Subcutaneous abdominal adipose tissue (tissue), 5 donors: Measurements from ENCODE around the gene AFAP1.

Experiments
- H3K27ac ChIP-seq: one replicate; pipeline ENCODE4 v1.7.0; 2013; ENCODE audit warnings: low read depth, mild to moderate bottlenecking, inconsistent platforms, low read length, moderate library complexity
- H3K27me3 ChIP-seq, 5 donors: one replicate each; pipeline ENCODE4 v1.7.0; 2013; ENCODE audit warnings: low read length in 5 of 5, inconsistent platforms in 1 of 5; ENCODE audit not compliant: control insufficient read depth in 5 of 5, insufficient read depth in 4 of 5
- H3K36me3 ChIP-seq, 5 donors: one replicate each; pipeline ENCODE4 v1.7.0; 2013; ENCODE audit warnings: low read length in 5 of 5; ENCODE audit not compliant: control insufficient read depth in 5 of 5, insufficient read depth in 5 of 5
- H3K4me1 ChIP-seq, 5 donors: one replicate each; pipeline ENCODE4 v1.7.0; 2013; ENCODE audit warnings: low read length in 5 of 5, mild to moderate bottlenecking in 3 of 5, moderate library complexity in 1 of 5; ENCODE audit not compliant: control insufficient read depth in 5 of 5, insufficient read depth in 5 of 5
- H3K4me3 ChIP-seq, 5 donors: one replicate each; pipeline ENCODE4 v1.7.0; 2013; ENCODE audit warnings: low read length in 5 of 5, low read depth in 1 of 5
- H3K9ac ChIP-seq, 5 donors: one replicate each; pipeline ENCODE4 v1.7.0; 2013; ENCODE audit warnings: low read length in 5 of 5, mild to moderate bottlenecking in 4 of 5, moderate library complexity in 3 of 5
- H3K9me3 ChIP-seq, 5 donors: one replicate each; pipeline ENCODE4 v1.7.0; 2013; ENCODE audit warnings: low read length in 5 of 5; ENCODE audit not compliant: control insufficient read depth in 5 of 5
- donor health status: healthy.
- donor health status: healthy.
- donor health status: healthy.
- donor health status: healthy.
- donor health status: healthy.

The AFAP1 gene

DNA sequence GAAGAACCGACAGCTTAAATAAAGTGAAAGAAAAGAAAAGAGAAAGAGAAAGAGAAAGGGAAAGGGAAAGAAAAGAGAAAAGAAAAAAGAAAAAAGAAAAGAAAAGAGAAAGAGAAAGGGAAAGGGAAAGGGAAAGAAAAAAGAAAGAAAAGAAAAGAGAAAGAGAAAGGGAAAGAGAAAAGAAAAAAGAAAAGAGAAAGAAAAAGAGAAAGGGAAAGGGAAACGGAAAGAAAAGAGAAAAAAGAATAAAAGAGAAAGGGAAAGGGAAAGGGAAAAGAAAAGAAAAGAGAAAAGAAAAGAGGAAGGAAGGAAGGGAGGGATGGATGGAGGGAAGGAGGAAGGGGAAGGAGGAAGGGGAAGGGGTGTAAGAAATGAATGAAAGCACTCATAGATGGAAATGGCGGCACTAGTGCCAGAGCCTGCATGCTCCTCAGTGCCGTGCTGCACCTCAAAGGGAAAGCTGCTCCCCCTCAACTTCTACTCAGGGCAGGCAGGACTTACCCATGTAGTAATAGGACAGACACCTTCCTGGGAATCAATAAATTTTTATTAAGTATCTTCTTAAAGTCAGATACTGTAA lies 70.7 kb downstream of the AFAP1 start:
- no peak overlapping the region for H3K9ac ChIP-seq
- no peak overlapping the region for H3K27ac ChIP-seq
- peaks cover 4 to 29% (median 20%) of the 10 kb centered on the region in 5 donors for H3K4me1 ChIP-seq

DNA sequence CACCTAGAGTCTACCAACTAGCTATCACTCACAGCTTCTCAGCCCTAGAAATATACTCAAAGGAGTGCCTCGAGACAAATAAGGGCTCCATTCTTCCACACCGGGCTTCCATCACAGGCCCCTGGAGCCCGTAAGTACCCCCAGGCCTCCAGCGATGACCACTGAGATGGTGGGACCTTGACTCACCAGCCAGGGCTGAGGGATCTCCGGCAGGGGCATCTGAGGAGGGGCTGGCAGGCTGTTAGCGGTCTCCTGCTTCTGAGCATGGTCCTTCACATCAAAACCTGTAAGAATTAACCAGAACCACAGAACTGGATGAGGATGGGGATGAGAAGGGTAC lies 71.3 kb downstream of the AFAP1 start:
- peaks cover 2 to 21% (median 15%) of the 10 kb centered on the region in 5 donors for H3K36me3 ChIP-seq
- no peaks in the 10 kb centered on the region for H3K27me3 ChIP-seq
- H3K9me3 ChIP-seq = no peaks in the 10 kb centered on the region
- H3K9ac ChIP-seq = no peak overlapping the region
- no peak overlapping the region for H3K4me3 ChIP-seq
- H3K4me1 ChIP-seq = peaks cover 4 to 26% (median 18%) of the 10 kb centered on the region in 5 donors
- no peak overlapping the region for H3K27ac ChIP-seq

More for the DNA sequence above, 70.7 kb downstream of the AFAP1 start:
- Histone ChIP-seq H3K36me3 (peaks cover 2 to 21% (median 15%) of the 10 kb centered on the region in 5 donors), H3K4me3 (no peak overlapping the region), H3K9me3 (no peaks in the 10 kb centered on the region), H3K27me3 (no peaks in the 10 kb centered on the region)

DNA sequence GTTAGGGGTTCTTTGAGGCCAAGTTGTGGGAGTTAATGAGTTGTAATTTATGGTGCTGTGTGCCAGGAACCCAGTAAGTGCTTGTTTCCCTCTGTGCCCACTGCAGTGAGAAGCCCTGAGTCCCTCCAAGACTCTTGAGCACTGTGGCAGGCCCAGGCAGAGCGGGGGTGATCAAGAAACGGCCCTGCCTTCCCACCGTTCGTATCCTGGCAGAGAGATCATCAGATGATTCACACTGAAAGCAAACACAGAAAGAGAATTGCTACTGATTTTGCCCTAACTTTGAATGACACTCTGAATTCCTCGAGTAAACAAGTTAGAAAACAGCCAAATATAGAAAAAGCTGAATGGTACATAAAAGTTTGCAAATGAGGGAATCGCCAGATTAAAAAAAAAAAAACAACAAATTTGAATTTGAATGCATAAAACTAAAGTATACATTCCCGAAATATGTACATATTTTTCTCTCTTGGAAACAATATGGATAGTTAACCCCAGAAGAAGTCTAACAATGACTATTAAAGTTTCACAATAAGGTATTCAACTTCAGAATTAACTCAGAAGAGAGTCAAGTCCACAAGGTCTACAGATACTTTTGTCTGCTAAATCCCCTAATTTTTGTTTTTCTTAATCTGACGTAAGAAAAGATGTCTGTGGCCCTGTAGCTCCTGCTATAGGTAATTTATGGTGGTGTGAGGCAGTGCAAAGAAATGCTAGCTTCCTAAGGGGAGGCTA lies 71.8 kb downstream of the AFAP1 start:
- no peaks in the 10 kb centered on the region for H3K9me3 ChIP-seq
- H3K4me1 ChIP-seq = peaks cover 4 to 26% (median 18%) of the 10 kb centered on the region in 5 donors
- H3K27me3 ChIP-seq = no peaks in the 10 kb centered on the region
- H3K36me3 ChIP-seq = peaks cover 2 to 21% (median 15%) of the 10 kb centered on the region in 5 donors
- H3K9ac ChIP-seq = no peak overlapping the region
- H3K4me3 ChIP-seq = no peak overlapping the region
- no peak overlapping the region for H3K27ac ChIP-seq

GRCh38 chr4:7867191-7867590 lies 72.5 kb downstream of the AFAP1 start:
- no peak overlapping the region for H3K27ac ChIP-seq
- H3K4me1 ChIP-seq = peaks cover 3 to 21% (median 14%) of the 10 kb centered on the region in 5 donors
- H3K9ac ChIP-seq = no peak overlapping the region
- H3K4me3 ChIP-seq = no peak overlapping the region
- H3K27me3 ChIP-seq = no peaks in the 10 kb centered on the region
- H3K36me3 ChIP-seq = peaks cover 2 to 21% (median 15%) of the 10 kb centered on the region in 5 donors
- no peaks in the 10 kb centered on the region for H3K9me3 ChIP-seq

- no peaks in the 10 kb centered on the region for H3K27me3 ChIP-seq
- H3K4me1 ChIP-seq = peaks cover 0 to 12% (median 11%) of the 10 kb centered on the region in 5 donors
- H3K4me3 ChIP-seq = no peak overlapping the region
- peaks cover 2 to 16% (median 14%) of the 10 kb centered on the region in 5 donors for H3K36me3 ChIP-seq
- H3K27ac ChIP-seq = no peak overlapping the region
- H3K9me3 ChIP-seq = no peaks in the 10 kb centered on the region
- no peak overlapping the region for H3K9ac ChIP-seq
These were observed 74.1 kb downstream of the AFAP1 start for GRCh38 chr4:7865533-7865932.

GRCh38 chr4:7864685-7865084 lies 75.0 kb downstream of the AFAP1 start:
- no peak overlapping the region for H3K9ac ChIP-seq
- no peaks in the 10 kb centered on the region for H3K27me3 ChIP-seq
- peaks cover 2 to 17% (median 13%) of the 10 kb centered on the region in 5 donors for H3K36me3 ChIP-seq
- H3K27ac ChIP-seq = no peak overlapping the region
- H3K9me3 ChIP-seq = no peaks in the 10 kb centered on the region
- H3K4me1 ChIP-seq = peaks cover 0 to 13% (median 11%) of the 10 kb centered on the region in 5 donors
- no peak overlapping the region for H3K4me3 ChIP-seq

- Histone ChIP-seq H3K27ac (no peak overlapping the region), H3K4me1 (peaks cover 0 to 13% (median 11%) of the 10 kb centered on the region in 5 donors), H3K36me3 (peaks cover 2 to 17% (median 12%) of the 10 kb centered on the region in 5 donors), H3K27me3 (no peaks in the 10 kb centered on the region), H3K9ac (no peak overlapping the region), H3K9me3 (no peaks in the 10 kb centered on the region), H3K4me3 (no peak overlapping the region)
These were observed 75.6 kb downstream of the AFAP1 start for GRCh38 chr4:7863911-7864681.

DNA sequence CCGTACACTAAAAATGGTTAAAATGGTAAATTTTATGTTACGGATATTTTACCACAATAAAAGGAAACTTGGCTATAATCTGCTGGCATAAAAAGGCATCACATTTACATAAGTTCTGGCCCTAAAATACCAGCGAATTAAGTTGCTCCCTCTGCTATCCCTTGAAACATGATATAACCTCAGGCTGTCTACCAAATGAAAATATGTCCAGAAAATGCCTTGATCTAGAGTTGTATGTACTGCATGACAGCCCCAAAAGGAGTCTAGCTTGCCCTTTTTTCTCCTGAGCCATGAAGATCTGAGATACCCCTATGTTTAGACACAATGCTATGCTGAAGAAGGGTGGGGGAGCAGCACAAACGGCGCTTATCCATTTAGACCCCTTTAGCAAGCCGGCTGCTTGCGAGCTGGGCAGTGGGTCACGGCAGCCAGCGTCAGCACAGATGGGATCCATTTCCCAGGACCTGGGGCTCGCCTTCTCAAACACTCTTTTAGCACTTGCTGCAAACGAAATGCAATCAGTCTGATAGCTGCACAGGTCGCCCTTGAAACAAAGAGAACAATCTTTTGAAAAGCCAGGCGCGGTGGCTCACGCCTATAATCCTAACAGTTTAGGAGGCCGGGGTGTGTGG lies 77.0 kb downstream of the AFAP1 start:
- Histone ChIP-seq H3K9ac (no peak overlapping the region), H3K4me1 (peaks cover 0 to 13% (median 12%) of the 10 kb centered on the region in 5 donors), H3K4me3 (no peak overlapping the region), H3K9me3 (no peaks in the 10 kb centered on the region), H3K27ac (no peak overlapping the region), H3K36me3 (peaks cover 2 to 10% (median 6%) of the 10 kb centered on the region in 5 donors), H3K27me3 (no peaks in the 10 kb centered on the region)

GRCh38 chr4:7861440-7861881 lies 78.2 kb downstream of the AFAP1 start:
- no peaks in the 10 kb centered on the region for H3K27me3 ChIP-seq
- peaks cover 0 to 22% (median 19%) of the 10 kb centered on the region in 5 donors for H3K4me1 ChIP-seq
- no peak overlapping the region for H3K9ac ChIP-seq
- H3K9me3 ChIP-seq = no peaks in the 10 kb centered on the region
- no peak overlapping the region for H3K27ac ChIP-seq
- H3K4me3 ChIP-seq = no peak overlapping the region
- H3K36me3 ChIP-seq = peaks cover 0 to 4% (median 0%) of the 10 kb centered on the region in 5 donors
